Adrenal gland (tissue), 5 donors: Measurements from ENCODE around the gene ZNF619.

Experiments
- POLR2A ChIP-seq, 2 donors: fragments of 450-650 bp; IDR thresholded peaks; one replicate each; pipeline ENCODE4 v1.6.1; 2017; ENCODE audit warnings: antibody characterized with exemption in 2 of 2, mild to moderate bottlenecking in 2 of 2, moderate library complexity in 1 of 2
- TF ChIP-seq, protein P1 (sequence below), 6 experiments: fragments of 450-650 bp in 4 of 6; fragments of 200-600 bp in 2 of 6; sonication (generic) in 1 of 6; IDR thresholded peaks; 1 replicate in 5 of 6; 2 replicates in 1 of 6; pipeline versions ENCODE4 v1.5.1 to v1.8.0; 2016 to 2021; ENCODE audit warnings: antibody characterized with exemption in 6 of 6, mild to moderate bottlenecking in 2 of 6, moderate library complexity in 1 of 6
- donor health status: DM: no; HTN: no; CAD: no.

DNA sequence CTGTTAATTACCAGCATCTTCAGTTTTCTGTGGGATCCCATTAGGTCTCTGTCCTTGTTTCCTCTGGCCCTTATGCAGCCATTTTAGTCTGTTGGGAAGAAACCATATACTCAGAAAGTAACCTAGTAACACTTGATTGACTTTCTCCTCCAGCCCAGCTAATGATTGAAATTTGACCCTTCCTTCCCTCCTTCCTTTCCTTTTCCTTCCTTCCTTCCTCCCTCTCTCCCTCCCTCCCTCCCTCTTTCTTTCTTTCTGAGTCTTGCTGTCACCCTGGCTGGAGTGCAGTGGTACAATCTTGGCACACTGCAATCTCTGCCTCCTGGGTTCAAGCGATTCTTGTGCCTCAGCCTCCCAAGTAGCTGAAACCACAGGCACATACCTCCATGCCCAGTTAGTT, 23.0 kb downstream of the ZNF619 start:
- no peak for TF ChIP-seq POLR2A (IDR thresholded peaks at IDR 0.05)
- TF ChIP-seq, protein P1, sequence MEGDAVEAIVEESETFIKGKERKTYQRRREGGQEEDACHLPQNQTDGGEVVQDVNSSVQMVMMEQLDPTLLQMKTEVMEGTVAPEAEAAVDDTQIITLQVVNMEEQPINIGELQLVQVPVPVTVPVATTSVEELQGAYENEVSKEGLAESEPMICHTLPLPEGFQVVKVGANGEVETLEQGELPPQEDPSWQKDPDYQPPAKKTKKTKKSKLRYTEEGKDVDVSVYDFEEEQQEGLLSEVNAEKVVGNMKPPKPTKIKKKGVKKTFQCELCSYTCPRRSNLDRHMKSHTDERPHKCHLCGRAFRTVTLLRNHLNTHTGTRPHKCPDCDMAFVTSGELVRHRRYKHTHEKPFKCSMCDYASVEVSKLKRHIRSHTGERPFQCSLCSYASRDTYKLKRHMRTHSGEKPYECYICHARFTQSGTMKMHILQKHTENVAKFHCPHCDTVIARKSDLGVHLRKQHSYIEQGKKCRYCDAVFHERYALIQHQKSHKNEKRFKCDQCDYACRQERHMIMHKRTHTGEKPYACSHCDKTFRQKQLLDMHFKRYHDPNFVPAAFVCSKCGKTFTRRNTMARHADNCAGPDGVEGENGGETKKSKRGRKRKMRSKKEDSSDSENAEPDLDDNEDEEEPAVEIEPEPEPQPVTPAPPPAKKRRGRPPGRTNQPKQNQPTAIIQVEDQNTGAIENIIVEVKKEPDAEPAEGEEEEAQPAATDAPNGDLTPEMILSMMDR (IDR thresholded peaks at IDR 0.05) = no peak
